ENCODE measurements around the gene LHX1. TPM values are rescaled to one million over a fixed set of nuclear protein-coding genes. Genes with fewer than 3 reads are reported as not detected.

The LHX1 gene
- total RNA-seq, 2 experiments from 2014 or later, result not detected

- H3K9me3 ChIP-seq (ENCODE audit: low read length), result no peaks in the 10 kb centered on the region
- no peaks in the 10 kb centered on the region for H4K20me1 ChIP-seq (ENCODE audit: insufficient read depth, low read length)
- no peaks in the 10 kb centered on the region for H3K4me1 ChIP-seq (ENCODE audit: insufficient read depth, low read length, poor library complexity, severe bottlenecking)
- DNase-seq (ENCODE audit: low spot score), result no peak
- intact Hi-C loops (cut with micrococcal nuclease; ENCODE audit: unreplicated experiment), result no loop called here
- no peak overlapping the region for H3K4me3 ChIP-seq (ENCODE audit: low read depth, low read length, poor library complexity, severe bottlenecking)
- ChIA-PET POLR2A (no interaction called here), CTCF (ENCODE audit: unreplicated experiment) (no interaction called here)
- no peaks in the 10 kb centered on the region for H3K9me2 ChIP-seq (ENCODE audit: insufficient read depth, low read length)
- no peak overlapping the region for H3K4me2 ChIP-seq (ENCODE audit: low read length)
- no peak overlapping the region for H2AFZ ChIP-seq (ENCODE audit: low read length)
- no TSS peak for BruUV-seq (replicated peaks)
- H3K79me2 ChIP-seq (ENCODE audit: insufficient read depth, low read depth, low read length), result no peaks in the 10 kb centered on the region
- TF ChIP-seq CTCF (conservative IDR thresholded peaks at IDR 0.05; ENCODE audit: low read length), result no peak
- no peak for TF ChIP-seq EZH2phosphoT487 (IDR thresholded peaks at IDR 0.05; ENCODE audit: borderline replicate concordance, low read depth, low read length)
- no peak overlapping the region for H3K27ac ChIP-seq (ENCODE audit: low read depth, low read length, poor library complexity, severe bottlenecking)
- H3K36me3 ChIP-seq (ENCODE audit: insufficient read depth, low read length), result no peaks in the 10 kb centered on the region
These were observed 2.3 kb upstream of the LHX1 start for GRCh38 chr17:36934692-36935630.

GRCh38 chr17:36935671-36936454 lies 1.4 kb upstream of the LHX1 start:
- Histone ChIP-seq H3K36me3 (ENCODE audit: insufficient read depth, low read length) (no peaks in the 10 kb centered on the region), H3K4me1 (ENCODE audit: insufficient read depth, low read length, poor library complexity, severe bottlenecking) (no peaks in the 10 kb centered on the region), H3K4me3 (ENCODE audit: low read depth, low read length, poor library complexity, severe bottlenecking) (no peak overlapping the region), H3K4me2 (ENCODE audit: low read length) (no peak overlapping the region), H2AFZ (ENCODE audit: low read length) (no peak overlapping the region), H4K20me1 (ENCODE audit: insufficient read depth, low read length) (no peaks in the 10 kb centered on the region), H3K9me3 (ENCODE audit: low read length) (no peaks in the 10 kb centered on the region), H3K9me2 (ENCODE audit: insufficient read depth, low read length) (no peaks in the 10 kb centered on the region), H3K27ac (ENCODE audit: low read depth, low read length, poor library complexity, severe bottlenecking) (no peak overlapping the region), H3K79me2 (ENCODE audit: insufficient read depth, low read depth, low read length) (no peaks in the 10 kb centered on the region)
- no peak for DNase-seq (ENCODE audit: low spot score)
- no TSS peak for BruUV-seq (replicated peaks)
- POLR2A ChIA-PET, result no interaction called here
- intact Hi-C loops (cut with micrococcal nuclease; ENCODE audit: unreplicated experiment), result no loop called here
- CTCF ChIA-PET (ENCODE audit: unreplicated experiment), result no interaction called here
- TF ChIP-seq CTCF (conservative IDR thresholded peaks at IDR 0.05; ENCODE audit: low read length) (no peak), EZH2phosphoT487 (IDR thresholded peaks at IDR 0.05; ENCODE audit: borderline replicate concordance, low read depth, low read length) (peak; percentile 60; the same call in 1 of the 2 replicates)

All from OCI-LY7 (cell line).